ENCODE data around the gene BUD13. TPM values are rescaled to one million over a fixed set of nuclear protein-coding genes. Genes with fewer than 3 reads are reported as not detected.

BUD13 gene
- total and polyA plus RNA-seq, 2 of the 13 experiments (the other 11 are each of a cell fraction or from before 2014, with no cell fraction given), result 13.3 to 25.9 TPM

DNA sequence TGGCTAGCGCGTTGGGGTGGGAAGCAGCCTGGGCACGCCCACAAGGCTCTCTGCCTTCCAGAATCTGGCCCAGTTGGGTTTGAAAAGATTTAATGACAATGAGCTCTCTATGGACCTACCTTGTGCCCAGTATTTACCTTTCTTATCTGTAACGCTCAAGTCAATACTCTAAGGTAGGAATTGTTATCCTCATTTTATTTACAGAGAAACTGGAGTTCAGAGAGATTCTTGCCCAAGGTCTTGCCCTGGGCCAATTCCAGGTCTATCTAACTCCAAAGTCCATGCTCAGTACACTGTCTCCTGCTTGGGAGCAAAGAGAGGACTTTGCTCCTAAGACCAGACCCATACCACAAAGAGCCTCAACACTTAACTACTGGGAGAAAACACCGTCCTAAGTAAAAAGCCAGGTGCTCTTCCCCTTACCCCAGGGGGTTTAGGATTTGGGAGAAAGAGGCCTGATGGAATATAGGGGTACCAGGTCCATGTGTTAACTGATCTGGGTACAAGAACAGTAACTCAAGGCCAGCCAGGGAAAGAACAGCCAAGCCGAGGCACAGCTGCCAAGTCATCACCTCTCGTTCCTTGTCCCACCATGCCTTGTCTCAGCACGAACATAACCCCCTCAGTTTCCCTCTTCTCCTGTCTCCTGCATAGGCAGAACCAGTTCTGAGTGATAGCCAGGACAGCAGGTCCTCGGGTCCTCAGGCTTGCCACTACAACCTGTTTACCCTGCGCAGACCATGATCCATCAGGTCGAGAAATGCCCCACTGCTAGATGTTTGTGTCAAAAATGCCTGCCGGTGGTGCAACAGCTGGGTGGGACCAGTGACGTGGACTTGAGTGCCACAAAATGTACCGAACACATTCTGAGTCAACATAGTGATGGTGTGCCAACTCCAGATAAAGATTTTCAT is 35.7 kb upstream of the BUD13 start (continued):
- no peak for TF ChIP-seq SRF (IDR thresholded peaks at IDR 0.05; ENCODE audit: low read depth, low read length)
- TF ChIP-seq ZNF724P (CRISPR knock-in tag; IDR thresholded peaks at IDR 0.05; ENCODE audit: borderline replicate concordance), result no peak
- TF ChIP-seq RFX3 (CRISPR knock-in tag; IDR thresholded peaks at IDR 0.05), result no peak; the same call in 1 of the 2 replicates
- peak; percentile 51 for TF ChIP-seq GATAD1 (CRISPR knock-in tag; IDR thresholded peaks at IDR 0.05)
- peak; percentile 96 for TF ChIP-seq RXRB (CRISPR knock-in tag; IDR thresholded peaks at IDR 0.05; ENCODE audit: borderline replicate concordance)
- TF ChIP-seq ZFX (CRISPR knock-in tag; IDR thresholded peaks at IDR 0.05; ENCODE audit: low read depth), result 0 out of 2 replicates have a peak, but pooled peaks have one; percentile 28
- no peak for TF ChIP-seq IKZF4 (CRISPR knock-in tag; IDR thresholded peaks at IDR 0.05; ENCODE audit: borderline replicate concordance, low read depth, not compliant biosample characterization)
- TF ChIP-seq CEBPB (IDR thresholded peaks at IDR 0.05; ENCODE audit: borderline replicate concordance, low read depth, low read length), result peak; percentile 97
- TF ChIP-seq JUNB (CRISPR knock-in tag; IDR thresholded peaks at IDR 0.05; ENCODE audit: borderline replicate concordance), result no peak
- TF ChIP-seq POLR2AphosphoS5 (IDR thresholded peaks at IDR 0.05; ENCODE audit: low read depth, low read length), result peak; percentile 74
- no peak for TF ChIP-seq ZNF781 (CRISPR knock-in tag; IDR thresholded peaks at IDR 0.05; ENCODE audit: borderline replicate concordance, not compliant biosample characterization)
- peak; percentile 2 for TF ChIP-seq ZMYM4 (CRISPR knock-in tag; IDR thresholded peaks at IDR 0.05)
- TF ChIP-seq, protein P1, sequence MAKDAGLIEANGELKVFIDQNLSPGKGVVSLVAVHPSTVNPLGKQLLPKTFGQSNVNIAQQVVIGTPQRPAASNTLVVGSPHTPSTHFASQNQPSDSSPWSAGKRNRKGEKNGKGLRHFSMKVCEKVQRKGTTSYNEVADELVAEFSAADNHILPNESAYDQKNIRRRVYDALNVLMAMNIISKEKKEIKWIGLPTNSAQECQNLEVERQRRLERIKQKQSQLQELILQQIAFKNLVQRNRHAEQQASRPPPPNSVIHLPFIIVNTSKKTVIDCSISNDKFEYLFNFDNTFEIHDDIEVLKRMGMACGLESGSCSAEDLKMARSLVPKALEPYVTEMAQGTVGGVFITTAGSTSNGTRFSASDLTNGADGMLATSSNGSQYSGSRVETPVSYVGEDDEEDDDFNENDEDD (CRISPR knock-in tag; IDR thresholded peaks at IDR 0.05; ENCODE audit: borderline replicate concordance), result peak; percentile 14; the same call in 1 of the 2 replicates
- TF ChIP-seq ZNF839 (CRISPR knock-in tag; IDR thresholded peaks at IDR 0.05; ENCODE audit: borderline replicate concordance), result no peak
- 0 out of 2 replicates have a peak, but pooled peaks have one; percentile 35 for TF ChIP-seq ZNF737 (CRISPR knock-in tag; IDR thresholded peaks at IDR 0.05; ENCODE audit: borderline replicate concordance)
- TF ChIP-seq, protein P2, sequence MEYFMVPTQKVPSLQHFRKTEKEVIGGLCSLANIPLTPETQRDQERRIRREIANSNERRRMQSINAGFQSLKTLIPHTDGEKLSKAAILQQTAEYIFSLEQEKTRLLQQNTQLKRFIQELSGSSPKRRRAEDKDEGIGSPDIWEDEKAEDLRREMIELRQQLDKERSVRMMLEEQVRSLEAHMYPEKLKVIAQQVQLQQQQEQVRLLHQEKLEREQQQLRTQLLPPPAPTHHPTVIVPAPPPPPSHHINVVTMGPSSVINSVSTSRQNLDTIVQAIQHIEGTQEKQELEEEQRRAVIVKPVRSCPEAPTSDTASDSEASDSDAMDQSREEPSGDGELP (IDR thresholded peaks at IDR 0.05; ENCODE audit: borderline replicate concordance, low read depth), result peak; percentile 79; the same call in 1 of the 2 replicates
- TF ChIP-seq SP5 (CRISPR knock-in tag; IDR thresholded peaks at IDR 0.05; ENCODE audit: borderline replicate concordance, low read depth), result peak; percentile 88
- TF ChIP-seq, protein P3, sequence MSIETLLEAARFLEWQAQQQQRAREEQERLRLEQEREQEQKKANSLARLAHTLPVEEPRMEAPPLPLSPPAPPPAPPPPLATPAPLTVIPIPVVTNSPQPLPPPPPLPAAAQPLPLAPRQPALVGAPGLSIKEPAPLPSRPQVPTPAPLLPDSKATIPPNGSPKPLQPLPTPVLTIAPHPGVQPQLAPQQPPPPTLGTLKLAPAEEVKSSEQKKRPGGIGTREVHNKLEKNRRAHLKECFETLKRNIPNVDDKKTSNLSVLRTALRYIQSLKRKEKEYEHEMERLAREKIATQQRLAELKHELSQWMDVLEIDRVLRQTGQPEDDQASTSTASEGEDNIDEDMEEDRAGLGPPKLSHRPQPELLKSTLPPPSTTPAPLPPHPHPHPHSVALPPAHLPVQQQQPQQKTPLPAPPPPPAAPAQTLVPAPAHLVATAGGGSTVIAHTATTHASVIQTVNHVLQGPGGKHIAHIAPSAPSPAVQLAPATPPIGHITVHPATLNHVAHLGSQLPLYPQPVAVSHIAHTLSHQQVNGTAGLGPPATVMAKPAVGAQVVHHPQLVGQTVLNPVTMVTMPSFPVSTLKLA (IDR thresholded peaks at IDR 0.05), result 0 out of 2 replicates have a peak, but pooled peaks have one; percentile 2
- TF ChIP-seq KLF12 (CRISPR knock-in tag; IDR thresholded peaks at IDR 0.05; ENCODE audit: borderline replicate concordance), result 0 out of 2 replicates have a peak, but pooled peaks have one; percentile 56
- TF ChIP-seq ZNF776 (CRISPR knock-in tag; IDR thresholded peaks at IDR 0.05), result no peak
- no peak; the same call in 1 of the 2 replicates for TF ChIP-seq ZBTB20 (CRISPR knock-in tag; IDR thresholded peaks at IDR 0.05; ENCODE audit: borderline replicate concordance, low read depth)
- peak; percentile 77; the same call in 1 of the 2 replicates for TF ChIP-seq ZSCAN25 (CRISPR knock-in tag; IDR thresholded peaks at IDR 0.05)
- no peak for TF ChIP-seq ZNF337 (CRISPR knock-in tag; IDR thresholded peaks at IDR 0.05; ENCODE audit: borderline replicate concordance, low read depth)
- no peak for TF ChIP-seq ZNF83 (CRISPR knock-in tag; IDR thresholded peaks at IDR 0.05; ENCODE audit: borderline replicate concordance)
- no peak for TF ChIP-seq ZNF20 (CRISPR knock-in tag; IDR thresholded peaks at IDR 0.05)
- TF ChIP-seq ZNF3 (CRISPR knock-in tag; IDR thresholded peaks at IDR 0.05), result no peak
- TF ChIP-seq ZNF652 (CRISPR knock-in tag; IDR thresholded peaks at IDR 0.05; ENCODE audit: borderline replicate concordance, low read depth), result peak; percentile 64; the same call in 1 of the 2 replicates

Data from HepG2 (cell line).